K562 (cell line): ENCODE results near the gene ADGRE3. TPM values are rescaled to one million over a fixed set of nuclear protein-coding genes. Genes with fewer than 3 reads are reported as not detected.

ENCODE experiments used
- BDP1 ChIP-seq: IDR thresholded peaks from 3 replicates; pipeline ENCODE4 v1.6.1; 2011; ENCODE audit not compliant: insufficient read length, insufficient read depth
- PRMT5 ChIP-seq: sonication (generic); formaldehyde crosslinking; IDR thresholded peaks from 2 replicates; pipeline ENCODE4 v1.5.0; 2020; ENCODE audit warnings: missing genetic modification reagents
- REST ChIP-seq, 2 experiments: fragments of 450-650 bp; formaldehyde crosslinking in 1 of 2; IDR thresholded peaks; 2 replicates each; pipeline versions ENCODE4 v1.4.0 to v1.6.1; 2014 to 2020; ENCODE audit warnings: mild to moderate bottlenecking in 2 of 2, borderline replicate concordance in 1 of 2, low read depth in 1 of 2
- SRF ChIP-seq, 2 experiments: fragments of 250-450, 450-650 bp in 1 of 2; sonication (Bioruptor Pico) in 1 of 2; sonication (generic) in 1 of 2; formaldehyde crosslinking; IDR thresholded peaks; 2 replicates each; pipeline versions ENCODE4 v1.5.0 to v1.5.1; 2020 to 2022; ENCODE audit warnings: mild to moderate bottlenecking in 1 of 2, missing genetic modification reagents in 1 of 2
- polyA plus RNA-seq, 8 experiments: library from polyadenylated mRNA; depleted of rRNA in 4 of 8; stranded (reverse) in 5 of 8; unstranded in 3 of 8; fragments of >200 nt; fragmentation: Nextera tagmentation in 2 of 8; fragmentation: Illumina TruSeq in 1 of 8; extraction: Ambion mirVana in 2 of 8; extraction: Trizol in 1 of 8; gene quantifications; 2 replicates each; pipeline versions ENCODE4 v1.2.1 to v1.2.3, GENCODE V29; 2011 to 2014; ENCODE audit warnings: inconsistent platforms in 1 of 8, missing spikeins in 1 of 8
- total RNA-seq, 7 experiments: library from RNA; depleted of rRNA in 6 of 7; stranded (reverse); fragments of >200 nt in 6 of 7; fragmentation: Illumina TruSeq in 2 of 7; extraction: Trizol in 2 of 7; gene quantifications; 2 replicates each; pipeline versions ENCODE4 v1.2.1 to v1.2.3, GENCODE V29; 2011 to 2021; ENCODE audit warnings: low replicate concordance in 1 of 7

Gene ADGRE3
- total and polyA plus RNA-seq, 9 of the 15 experiments (the other 6 are each of a cell fraction or from before 2014, with no cell fraction given): not detected

- no peak for TF ChIP-seq REST (IDR thresholded peaks at IDR 0.05; ENCODE audit: borderline replicate concordance)
- no peak for TF ChIP-seq REST (CRISPR knock-in tag; IDR thresholded peaks at IDR 0.05; ENCODE audit: low read depth)
- no peak for TF ChIP-seq BDP1
- no peak for TF ChIP-seq PRMT5
- no peak for TF ChIP-seq SRF (CRISPR knock-in tag; IDR thresholded peaks at IDR 0.05)
These were observed 26.2 kb upstream of the ADGRE3 start (continued) for GRCh38 chr19:14700711-14701375.
